Bronchial epithelial cell (primary cell): ENCODE data around the gene ECPAS. TPM values are rescaled to one million over a fixed set of nuclear protein-coding genes. Genes with fewer than 3 reads are reported as not detected.

Experiments
- DNase-seq: peaks from one replicate; pipeline ENCODE4 v3.0.0-alpha.2; 2010; ENCODE audit warnings: low read depth
- FAIRE-seq: peaks from 2 replicates; lab custom pipeline; 2011; peaks lifted over from hg19 to GRCh38; lab: Jason Lieb, UNC
- H3K27me3 ChIP-seq: 2 replicates; pipeline ENCODE4 v1.5.1; 2011; ENCODE audit warnings: low read length; ENCODE audit not compliant: control insufficient read depth, insufficient read depth
- H3K36me3 ChIP-seq: 2 replicates; pipeline ENCODE4 v1.5.1; 2011; ENCODE audit warnings: low read length; ENCODE audit not compliant: control insufficient read depth, insufficient read depth
- H3K4me3 ChIP-seq: 2 replicates; pipeline ENCODE4 v1.5.1; 2011; ENCODE audit warnings: mild to moderate bottlenecking, low read depth, low read length, control low read depth
- CTCF ChIP-seq: IDR thresholded peaks from 2 replicates; pipeline ENCODE4 v1.5.1; 2011; ENCODE audit warnings: mild to moderate bottlenecking, moderate library complexity, low read length, control low read depth, inconsistent platforms; ENCODE audit not compliant: insufficient read depth, severe bottlenecking
- total RNA-seq: library from RNA; depleted of rRNA; stranded (reverse); fragments of >200 nt; gene quantifications from 2 replicates; pipeline ENCODE4 v1.2.1, GENCODE V29; 2014

ECPAS gene
- total RNA-seq, 1 donor from 2014 or later: 102 TPM

GRCh38 chr9:111440226-111440625, 44.0 kb downstream of the ECPAS start:
- DNase-seq (no peak), FAIRE-seq (no peak)
- Histone ChIP-seq H3K4me3 (no peak overlapping the region), H3K27me3 (no peaks in the 10 kb centered on the region), H3K36me3 (peaks cover 8% of the 10 kb centered on the region)
- TF ChIP-seq CTCF: no peak

GRCh38 chr9:111438541-111439235, 45.5 kb downstream of the ECPAS start:
- no peak for FAIRE-seq
- TF ChIP-seq CTCF: no peak
- Histone ChIP-seq H3K36me3 (peaks cover 8% of the 10 kb centered on the region), H3K27me3 (no peaks in the 10 kb centered on the region), H3K4me3 (no peak overlapping the region)
- no peak for DNase-seq

DNA sequence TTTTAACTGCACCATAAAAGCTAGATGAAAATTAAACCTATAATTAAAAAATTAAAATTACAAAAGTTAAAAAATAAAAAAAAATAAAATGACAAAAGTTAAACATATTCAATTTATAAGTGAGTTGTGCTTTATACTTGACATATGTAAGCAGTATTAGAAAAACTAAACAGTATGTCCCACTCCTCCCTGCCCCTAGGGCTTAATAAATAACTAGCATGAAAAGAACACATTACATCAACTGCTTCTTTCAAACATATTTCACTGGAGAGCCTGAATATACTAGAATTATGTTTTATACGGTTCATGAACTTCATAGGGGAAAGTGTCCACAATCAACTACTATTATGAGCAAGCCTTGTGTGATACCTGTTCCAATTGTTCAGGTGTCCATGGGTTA, 47.6 kb downstream of the ECPAS start:
- Histone ChIP-seq H3K27me3 (no peaks in the 10 kb centered on the region), H3K4me3 (no peak overlapping the region), H3K36me3 (peaks cover 11% of the 10 kb centered on the region)
- no peak for DNase-seq
- no peak for TF ChIP-seq CTCF
- FAIRE-seq: no peak

- peaks cover 4% of the 10 kb centered on the region for H3K36me3 ChIP-seq
- FAIRE-seq: no peak
- H3K4me3 ChIP-seq: no peak overlapping the region
- H3K27me3 ChIP-seq: no peaks in the 10 kb centered on the region
- TF ChIP-seq CTCF: no peak
- DNase-seq: no peak
These were observed 51.1 kb downstream of the ECPAS start for GRCh38 chr9:111433082-111433481.

GRCh38 chr9:111431684-111432083, 52.5 kb downstream of the ECPAS start:
- FAIRE-seq: no peak
- H3K4me3 ChIP-seq: no peak overlapping the region
- no peak for DNase-seq
- peaks cover 4% of the 10 kb centered on the region for H3K36me3 ChIP-seq
- H3K27me3 ChIP-seq: no peaks in the 10 kb centered on the region
- no peak for TF ChIP-seq CTCF

- Histone ChIP-seq H3K4me3 (no peak overlapping the region), H3K27me3 (no peaks in the 10 kb centered on the region), H3K36me3 (peaks cover 7% of the 10 kb centered on the region)
- no peak for TF ChIP-seq CTCF
- FAIRE-seq: no peak
- peak; percentile 36 for DNase-seq
These were observed 55.0 kb downstream of the ECPAS start for GRCh38 chr9:111429175-111429574.
